ENCODE measurements around the gene HAS3.
A peak's percentile ranks its signal among the peaks of the same experiment; 100 is the strongest.

The HAS3 gene

DNA sequence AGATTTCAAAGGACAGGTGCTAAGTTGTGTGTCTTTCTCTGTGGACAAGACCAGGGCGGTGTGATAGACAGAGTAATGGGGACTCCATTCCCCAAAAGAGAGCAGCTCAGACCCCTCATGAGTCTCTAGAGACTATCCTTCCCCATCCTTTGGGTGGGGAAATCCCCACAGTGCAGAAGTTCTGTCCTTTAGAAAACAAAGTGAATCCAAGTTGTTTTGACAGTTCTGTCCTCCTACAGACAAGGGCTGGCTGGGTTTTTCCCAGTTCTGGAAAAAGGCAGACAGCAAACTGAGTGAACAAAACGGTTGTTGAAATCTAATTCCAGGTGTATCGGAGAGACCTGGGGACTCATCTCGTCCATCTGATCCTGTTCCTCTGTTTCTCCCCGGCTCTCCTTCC, 11.0 kb upstream of the HAS3 start:
- Histone ChIP-seq H3K27me3 (ENCODE audit: control insufficient read depth, insufficient read depth, low read length) (no peaks in the 10 kb centered on the region), H3K9ac (ENCODE audit: low read depth, low read length) (no peak overlapping the region), H3K36me3 (ENCODE audit: control insufficient read depth, insufficient read depth, low read length) (no peaks in the 10 kb centered on the region), H3K4me3 (ENCODE audit: low read depth, low read length) (no peak overlapping the region), H3K4me1 (ENCODE audit: control insufficient read depth, insufficient read depth, low read length) (peaks cover 8% of the 10 kb centered on the region), H3K9me3 (ENCODE audit: control insufficient read depth, insufficient read depth, low read length) (no peaks in the 10 kb centered on the region)

DNA sequence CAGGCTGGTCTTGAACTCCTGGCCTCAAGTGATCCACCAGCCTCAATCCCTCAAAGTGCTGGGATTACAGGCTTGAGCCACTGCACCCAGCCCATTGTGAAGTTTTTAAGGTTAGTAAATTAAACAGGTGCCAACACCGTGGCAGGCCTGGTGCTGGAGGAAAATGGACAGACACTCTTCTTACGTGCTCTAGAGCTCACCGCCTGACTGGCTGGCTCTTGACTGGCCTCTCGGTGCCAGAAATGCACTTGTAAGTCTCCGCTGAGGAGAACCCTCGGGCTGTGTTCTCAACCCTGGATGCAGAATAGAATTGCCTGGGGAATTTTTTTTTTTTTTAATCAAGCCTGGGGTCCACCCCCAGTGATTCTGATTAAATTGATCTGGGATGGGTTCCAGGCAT, 10.3 kb upstream of the HAS3 start:
- Histone ChIP-seq H3K4me1 (ENCODE audit: control insufficient read depth, insufficient read depth, low read length) (peaks cover 9% of the 10 kb centered on the region), H3K27me3 (ENCODE audit: control insufficient read depth, insufficient read depth, low read length) (no peaks in the 10 kb centered on the region), H3K9ac (ENCODE audit: low read depth, low read length) (no peak overlapping the region), H3K4me3 (ENCODE audit: low read depth, low read length) (no peak overlapping the region), H3K9me3 (ENCODE audit: control insufficient read depth, insufficient read depth, low read length) (no peaks in the 10 kb centered on the region), H3K36me3 (ENCODE audit: control insufficient read depth, insufficient read depth, low read length) (no peaks in the 10 kb centered on the region)

DNA sequence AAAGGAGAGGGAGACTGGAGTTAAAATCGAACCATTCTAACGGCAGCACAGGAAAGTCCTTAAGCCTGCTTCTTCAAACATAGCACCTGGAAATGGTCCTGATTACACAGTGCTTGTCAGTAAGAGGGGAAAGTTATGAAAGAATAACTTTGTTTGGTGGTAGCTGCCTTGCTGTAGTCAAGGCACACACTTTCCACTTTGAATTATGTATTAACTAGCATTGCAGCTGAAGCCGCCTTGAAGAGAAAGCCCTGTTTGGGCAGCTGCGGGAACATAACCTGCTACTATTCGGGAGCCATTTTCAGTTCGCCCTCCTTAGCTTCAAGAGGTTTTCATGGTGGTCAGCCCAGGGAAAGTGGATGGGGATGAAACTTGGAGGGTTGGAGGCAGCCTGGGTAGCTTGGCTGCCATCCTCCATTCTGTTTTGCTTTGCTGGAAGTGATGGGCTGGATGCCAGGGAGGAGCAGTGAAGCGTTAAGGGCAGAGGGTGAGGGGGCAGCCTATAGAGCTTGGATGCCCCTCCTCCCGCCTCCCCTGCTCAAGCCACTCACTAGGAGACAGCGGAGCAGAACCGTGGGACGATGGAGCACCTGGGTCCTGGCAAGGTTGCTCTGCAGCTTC, 5.3 kb upstream of the HAS3 start:
- peaks cover 20% of the 10 kb centered on the region for H3K4me1 ChIP-seq (ENCODE audit: control insufficient read depth, insufficient read depth, low read length)
- no peaks in the 10 kb centered on the region for H3K36me3 ChIP-seq (ENCODE audit: control insufficient read depth, insufficient read depth, low read length)
- H3K9me3 ChIP-seq (ENCODE audit: control insufficient read depth, insufficient read depth, low read length) = no peaks in the 10 kb centered on the region
- peaks cover 4% of the 10 kb centered on the region for H3K27me3 ChIP-seq (ENCODE audit: control insufficient read depth, insufficient read depth, low read length)
- H3K9ac ChIP-seq (ENCODE audit: low read depth, low read length) = no peak overlapping the region
- no peak overlapping the region for H3K4me3 ChIP-seq (ENCODE audit: low read depth, low read length)

DNA sequence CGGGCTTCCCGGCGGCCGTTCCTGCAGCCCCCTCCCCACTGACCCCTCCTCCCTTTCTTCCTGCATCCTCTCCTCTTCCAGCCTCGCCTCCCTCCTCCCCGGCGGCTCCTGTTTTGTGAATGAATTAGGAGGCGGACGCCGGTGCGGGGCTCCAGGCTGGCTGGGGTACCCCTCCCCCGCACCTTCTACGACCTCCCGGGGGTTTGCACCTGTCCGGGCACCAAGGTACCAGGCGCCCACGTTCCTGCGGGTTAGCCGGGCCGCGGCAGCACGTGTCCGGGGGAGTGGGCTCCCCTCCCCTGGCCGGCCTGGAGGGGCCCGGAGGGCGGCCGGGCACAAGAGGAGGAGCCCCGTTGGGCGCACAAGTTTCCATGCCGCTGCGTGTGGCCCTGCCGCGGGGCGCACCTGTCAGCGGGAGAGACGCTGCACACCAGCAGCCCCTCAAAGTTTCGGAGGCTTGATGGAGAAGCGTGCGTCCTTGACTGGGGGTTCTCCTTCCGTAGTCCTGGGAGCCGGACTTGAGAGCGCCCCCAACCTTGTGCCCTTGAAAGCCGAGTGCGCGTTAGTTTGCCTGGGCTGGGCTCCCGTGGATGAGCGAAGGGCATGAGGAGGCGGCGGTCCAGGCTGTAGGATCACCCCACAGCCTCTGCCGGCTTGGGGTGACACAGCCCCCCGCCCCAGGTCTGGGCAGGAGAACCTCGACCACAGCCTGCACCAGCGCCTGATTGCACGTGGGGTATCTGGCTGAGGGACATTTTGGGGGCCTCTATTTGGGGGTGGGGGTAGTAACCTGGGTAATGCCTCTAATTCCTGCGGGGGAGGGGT, 1.2 kb downstream of the HAS3 start:
- peak overlapping the region; percentile 41 for H3K9ac ChIP-seq (ENCODE audit: low read depth, low read length)
- peaks cover 22% of the 10 kb centered on the region for H3K36me3 ChIP-seq (ENCODE audit: control insufficient read depth, insufficient read depth, low read length)
- peaks cover 13% of the 10 kb centered on the region for H3K4me1 ChIP-seq (ENCODE audit: control insufficient read depth, insufficient read depth, low read length)
- H3K4me3 ChIP-seq (ENCODE audit: low read depth, low read length) = peak overlapping the region; percentile 89
- peaks cover 4% of the 10 kb centered on the region for H3K27me3 ChIP-seq (ENCODE audit: control insufficient read depth, insufficient read depth, low read length)
- no peaks in the 10 kb centered on the region for H3K9me3 ChIP-seq (ENCODE audit: control insufficient read depth, insufficient read depth, low read length)

DNA sequence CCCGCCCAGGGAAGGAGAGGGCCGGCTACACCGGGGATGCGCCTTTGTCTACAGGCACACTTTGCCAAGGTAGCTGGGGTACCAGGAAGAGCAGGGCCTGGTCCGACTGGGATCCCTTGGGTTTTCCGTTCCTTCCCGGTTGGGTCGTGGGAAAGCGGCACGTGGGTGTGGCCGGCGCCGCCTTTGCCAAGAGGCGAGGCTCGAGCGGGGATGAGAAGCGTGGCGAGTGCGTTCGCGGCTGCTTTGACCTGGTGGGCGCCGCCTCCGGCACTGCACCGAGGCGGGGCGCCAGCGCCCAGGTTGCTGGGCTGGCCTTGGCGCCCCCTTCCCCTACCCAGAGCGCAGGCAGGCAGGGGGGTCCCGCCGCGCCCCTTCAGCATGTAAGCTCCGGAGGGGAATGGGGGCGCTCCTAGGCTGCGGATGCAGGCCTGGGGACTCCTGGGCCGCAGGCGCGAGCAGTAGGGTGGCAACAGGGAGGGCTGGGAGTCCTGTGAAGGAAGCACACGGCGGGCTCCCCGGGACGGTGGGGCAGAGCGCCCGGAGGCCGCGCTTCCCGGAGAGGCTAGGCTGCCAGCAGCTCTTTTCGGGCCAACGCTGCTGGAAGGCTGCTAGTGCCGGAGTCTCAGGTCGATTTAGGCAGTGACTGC, 2.0 kb downstream of the HAS3 start:
- H3K9ac ChIP-seq (ENCODE audit: low read depth, low read length) = peak overlapping the region; percentile 41
- peak overlapping the region; percentile 89 for H3K4me3 ChIP-seq (ENCODE audit: low read depth, low read length)

DNA sequence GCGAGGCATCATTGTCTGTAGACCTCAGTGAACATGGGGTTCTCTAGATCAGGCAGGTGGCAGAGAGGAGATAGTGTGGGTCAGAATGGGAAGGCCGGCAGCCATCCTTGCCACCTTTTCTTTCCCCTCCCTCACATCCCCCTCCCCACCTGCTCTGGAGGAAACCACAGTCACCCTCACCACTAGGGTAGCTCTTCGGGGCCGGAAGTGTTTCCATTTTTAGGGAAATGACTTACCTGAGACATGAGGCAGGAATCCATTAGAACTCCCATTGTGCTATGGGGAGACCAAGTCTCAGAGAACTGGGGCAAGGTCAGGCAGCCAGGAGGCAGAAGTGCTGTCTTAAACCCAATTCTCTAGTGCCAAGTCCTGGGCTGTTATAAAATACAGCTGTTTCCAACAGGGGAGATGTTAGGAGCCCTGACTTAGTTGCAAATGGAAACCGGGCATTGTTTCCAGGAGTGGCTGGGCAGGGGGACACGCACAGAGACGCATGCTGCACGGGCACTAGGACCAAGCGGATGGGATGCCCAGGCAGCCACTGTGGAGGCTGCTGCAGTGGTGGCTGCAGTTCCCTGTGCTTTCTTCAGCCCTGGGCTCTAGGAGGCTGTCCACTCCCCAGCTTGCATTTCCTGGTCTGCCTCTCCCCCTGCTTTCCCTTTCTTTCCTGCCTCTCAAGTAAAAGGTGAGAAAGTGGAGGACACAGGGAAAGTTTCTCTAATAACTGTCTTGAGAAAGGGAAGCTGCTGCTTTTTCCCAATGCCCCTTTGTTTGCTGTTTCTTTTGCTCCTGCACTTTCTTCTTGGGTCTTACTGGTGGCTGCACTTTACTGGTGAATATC, 2.8 kb downstream of the HAS3 start:
- peaks cover 30% of the 10 kb centered on the region for H3K36me3 ChIP-seq (ENCODE audit: control insufficient read depth, insufficient read depth, low read length)
- no peaks in the 10 kb centered on the region for H3K9me3 ChIP-seq (ENCODE audit: control insufficient read depth, insufficient read depth, low read length)
- peak overlapping the region; percentile 89 for H3K4me3 ChIP-seq (ENCODE audit: low read depth, low read length)
- peaks cover 4% of the 10 kb centered on the region for H3K27me3 ChIP-seq (ENCODE audit: control insufficient read depth, insufficient read depth, low read length)
- H3K9ac ChIP-seq (ENCODE audit: low read depth, low read length) = peak overlapping the region; percentile 41
- H3K4me1 ChIP-seq (ENCODE audit: control insufficient read depth, insufficient read depth, low read length) = peaks cover 7% of the 10 kb centered on the region

More for the DNA sequence above, 2.0 kb downstream of the HAS3 start:
- Histone ChIP-seq H3K36me3 (ENCODE audit: control insufficient read depth, insufficient read depth, low read length) (peaks cover 26% of the 10 kb centered on the region), H3K27me3 (ENCODE audit: control insufficient read depth, insufficient read depth, low read length) (peaks cover 4% of the 10 kb centered on the region), H3K4me1 (ENCODE audit: control insufficient read depth, insufficient read depth, low read length) (peaks cover 8% of the 10 kb centered on the region), H3K9me3 (ENCODE audit: control insufficient read depth, insufficient read depth, low read length) (no peaks in the 10 kb centered on the region)

DNA sequence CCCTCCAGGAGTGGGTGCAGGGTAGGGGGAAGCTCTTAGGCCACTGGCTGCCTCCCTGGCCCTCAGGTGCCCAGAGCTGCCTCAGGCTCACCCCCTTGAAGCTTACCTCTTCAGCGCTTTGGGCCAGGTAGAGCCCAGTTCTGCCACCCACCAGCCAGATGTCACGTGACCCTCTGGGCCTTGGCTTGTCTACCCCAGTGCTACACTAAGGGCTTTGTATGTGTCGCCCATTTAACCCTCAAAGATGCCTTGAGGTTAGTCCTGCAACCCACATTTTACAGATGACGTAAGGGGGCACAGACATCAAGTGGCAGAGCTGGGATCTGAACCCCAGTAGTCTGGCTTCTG, 3.4 kb downstream of the HAS3 start:
- no peaks in the 10 kb centered on the region for H3K9me3 ChIP-seq (ENCODE audit: control insufficient read depth, insufficient read depth, low read length)
- peaks cover under 1% of the 10 kb centered on the region for H3K27me3 ChIP-seq (ENCODE audit: control insufficient read depth, insufficient read depth, low read length)
- peaks cover 36% of the 10 kb centered on the region for H3K36me3 ChIP-seq (ENCODE audit: control insufficient read depth, insufficient read depth, low read length)
- peak overlapping the region; percentile 13 for H3K9ac ChIP-seq (ENCODE audit: low read depth, low read length)
- H3K4me1 ChIP-seq (ENCODE audit: control insufficient read depth, insufficient read depth, low read length) = peaks cover 7% of the 10 kb centered on the region
- H3K4me3 ChIP-seq (ENCODE audit: low read depth, low read length) = peak overlapping the region; percentile 5

DNA sequence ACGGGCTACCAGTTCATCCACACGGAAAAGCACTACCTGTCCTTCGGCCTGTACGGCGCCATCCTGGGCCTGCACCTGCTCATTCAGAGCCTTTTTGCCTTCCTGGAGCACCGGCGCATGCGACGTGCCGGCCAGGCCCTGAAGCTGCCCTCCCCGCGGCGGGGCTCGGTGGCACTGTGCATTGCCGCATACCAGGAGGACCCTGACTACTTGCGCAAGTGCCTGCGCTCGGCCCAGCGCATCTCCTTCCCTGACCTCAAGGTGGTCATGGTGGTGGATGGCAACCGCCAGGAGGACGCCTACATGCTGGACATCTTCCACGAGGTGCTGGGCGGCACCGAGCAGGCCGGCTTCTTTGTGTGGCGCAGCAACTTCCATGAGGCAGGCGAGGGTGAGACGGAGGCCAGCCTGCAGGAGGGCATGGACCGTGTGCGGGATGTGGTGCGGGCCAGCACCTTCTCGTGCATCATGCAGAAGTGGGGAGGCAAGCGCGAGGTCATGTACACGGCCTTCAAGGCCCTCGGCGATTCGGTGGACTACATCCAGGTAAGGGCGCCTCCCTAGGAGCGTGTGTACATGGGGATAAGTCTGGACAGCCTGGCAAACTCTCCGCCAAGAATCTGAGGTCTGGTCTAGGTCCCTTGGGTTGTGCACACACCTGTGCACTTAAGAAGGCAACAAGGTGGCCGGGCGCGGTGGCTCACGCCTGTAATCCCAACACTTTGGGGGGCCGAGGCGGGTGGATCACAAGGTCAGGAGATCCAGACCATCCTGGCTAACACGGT, 4.2 kb downstream of the HAS3 start:
- H3K4me1 ChIP-seq (ENCODE audit: control insufficient read depth, insufficient read depth, low read length) = peaks cover 7% of the 10 kb centered on the region
- H3K4me3 ChIP-seq (ENCODE audit: low read depth, low read length) = no peak overlapping the region
- no peak overlapping the region for H3K9ac ChIP-seq (ENCODE audit: low read depth, low read length)
- no peaks in the 10 kb centered on the region for H3K9me3 ChIP-seq (ENCODE audit: control insufficient read depth, insufficient read depth, low read length)
- H3K27me3 ChIP-seq (ENCODE audit: control insufficient read depth, insufficient read depth, low read length) = no peaks in the 10 kb centered on the region
- H3K36me3 ChIP-seq (ENCODE audit: control insufficient read depth, insufficient read depth, low read length) = peaks cover 44% of the 10 kb centered on the region

DNA sequence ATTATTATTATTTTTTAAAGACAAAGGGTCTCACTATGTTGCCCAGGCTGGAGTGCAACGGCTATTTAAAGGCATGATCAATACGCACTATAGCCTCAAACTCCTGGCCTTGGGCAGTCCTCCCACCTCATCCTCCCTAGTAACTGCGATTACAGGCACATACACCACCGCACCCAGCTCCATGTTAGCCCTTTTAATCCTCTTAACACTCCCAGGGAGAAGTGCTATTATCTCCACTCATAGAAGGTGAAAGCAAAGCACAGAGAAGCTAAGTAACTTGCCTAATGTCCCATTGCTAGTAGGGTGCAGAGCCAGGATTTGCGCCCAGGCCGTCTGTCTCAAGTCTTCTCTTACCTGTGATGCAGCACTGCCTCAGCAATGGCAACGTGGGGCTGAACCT, 5.0 kb downstream of the HAS3 start:
- Histone ChIP-seq H3K9me3 (ENCODE audit: control insufficient read depth, insufficient read depth, low read length) (no peaks in the 10 kb centered on the region), H3K4me3 (ENCODE audit: low read depth, low read length) (no peak overlapping the region), H3K27me3 (ENCODE audit: control insufficient read depth, insufficient read depth, low read length) (no peaks in the 10 kb centered on the region), H3K9ac (ENCODE audit: low read depth, low read length) (no peak overlapping the region), H3K36me3 (ENCODE audit: control insufficient read depth, insufficient read depth, low read length) (peaks cover 51% of the 10 kb centered on the region), H3K4me1 (ENCODE audit: control insufficient read depth, insufficient read depth, low read length) (peaks cover 5% of the 10 kb centered on the region)

DNA sequence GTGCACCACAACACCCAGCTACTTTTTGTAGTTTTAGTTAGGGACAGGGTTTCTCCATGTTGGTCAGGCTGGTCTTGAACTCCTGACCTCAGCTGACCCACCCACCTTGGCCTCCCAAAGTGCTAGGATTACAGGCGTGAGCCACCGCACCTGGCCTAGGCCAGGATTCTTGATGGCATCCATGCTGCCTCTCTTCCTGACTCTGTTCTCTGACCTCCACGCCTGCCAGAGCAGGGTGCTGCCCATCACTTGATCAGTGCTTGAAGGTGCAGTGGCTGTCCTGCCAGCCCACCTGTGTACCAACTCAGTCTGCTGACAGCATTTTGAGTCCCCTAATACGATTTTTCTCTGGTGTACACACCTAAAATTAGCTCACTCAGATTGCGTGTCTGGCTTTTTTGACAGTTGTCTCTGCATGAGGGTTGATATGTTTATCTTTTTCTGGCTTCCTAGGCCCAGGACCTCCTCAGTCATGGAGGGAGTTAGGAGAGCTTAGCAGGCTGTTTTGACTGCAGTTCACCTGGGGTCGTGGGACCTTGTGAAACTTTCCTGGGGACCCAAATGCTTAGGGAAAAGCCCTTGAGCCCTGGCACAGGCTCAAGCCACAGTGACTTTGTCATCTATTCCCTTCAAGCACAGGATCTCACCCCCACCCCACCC, 5.9 kb downstream of the HAS3 start:
- H3K9ac ChIP-seq (ENCODE audit: low read depth, low read length) = no peak overlapping the region
- H3K4me1 ChIP-seq (ENCODE audit: control insufficient read depth, insufficient read depth, low read length) = peaks cover 5% of the 10 kb centered on the region
- no peaks in the 10 kb centered on the region for H3K27me3 ChIP-seq (ENCODE audit: control insufficient read depth, insufficient read depth, low read length)
- H3K4me3 ChIP-seq (ENCODE audit: low read depth, low read length) = no peak overlapping the region
- H3K36me3 ChIP-seq (ENCODE audit: control insufficient read depth, insufficient read depth, low read length) = peaks cover 58% of the 10 kb centered on the region
- no peaks in the 10 kb centered on the region for H3K9me3 ChIP-seq (ENCODE audit: control insufficient read depth, insufficient read depth, low read length)
